ENCODE measurements around the gene PALMD.

PALMD gene

DNA sequence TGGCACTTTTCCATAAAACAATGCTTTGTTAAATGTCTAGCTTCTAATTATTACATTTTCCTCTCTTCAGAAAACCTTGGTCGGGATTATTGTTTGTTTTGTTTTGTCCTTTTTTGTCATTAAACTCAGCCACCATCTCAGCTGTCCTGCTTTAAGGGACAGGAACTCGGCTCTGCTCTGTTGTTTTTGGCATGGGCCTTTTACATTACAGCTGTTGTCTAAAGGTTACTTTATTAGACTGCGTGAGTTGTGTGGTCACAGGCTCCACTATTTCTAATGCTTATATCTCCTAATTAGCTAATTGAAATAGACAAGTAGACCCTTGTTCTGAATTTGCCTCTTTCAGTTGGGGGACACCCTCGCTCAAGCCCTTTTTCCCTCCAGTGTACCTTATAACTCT lies 1.6 kb downstream of the PALMD start:
- no peak overlapping the region for H3K4me3 ChIP-seq (ENCODE audit: low read depth, low read length)
- DNase-seq (ENCODE audit: low read depth): no peak
- TF ChIP-seq, protein P1, sequence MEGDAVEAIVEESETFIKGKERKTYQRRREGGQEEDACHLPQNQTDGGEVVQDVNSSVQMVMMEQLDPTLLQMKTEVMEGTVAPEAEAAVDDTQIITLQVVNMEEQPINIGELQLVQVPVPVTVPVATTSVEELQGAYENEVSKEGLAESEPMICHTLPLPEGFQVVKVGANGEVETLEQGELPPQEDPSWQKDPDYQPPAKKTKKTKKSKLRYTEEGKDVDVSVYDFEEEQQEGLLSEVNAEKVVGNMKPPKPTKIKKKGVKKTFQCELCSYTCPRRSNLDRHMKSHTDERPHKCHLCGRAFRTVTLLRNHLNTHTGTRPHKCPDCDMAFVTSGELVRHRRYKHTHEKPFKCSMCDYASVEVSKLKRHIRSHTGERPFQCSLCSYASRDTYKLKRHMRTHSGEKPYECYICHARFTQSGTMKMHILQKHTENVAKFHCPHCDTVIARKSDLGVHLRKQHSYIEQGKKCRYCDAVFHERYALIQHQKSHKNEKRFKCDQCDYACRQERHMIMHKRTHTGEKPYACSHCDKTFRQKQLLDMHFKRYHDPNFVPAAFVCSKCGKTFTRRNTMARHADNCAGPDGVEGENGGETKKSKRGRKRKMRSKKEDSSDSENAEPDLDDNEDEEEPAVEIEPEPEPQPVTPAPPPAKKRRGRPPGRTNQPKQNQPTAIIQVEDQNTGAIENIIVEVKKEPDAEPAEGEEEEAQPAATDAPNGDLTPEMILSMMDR (IDR thresholded peaks at IDR 0.05; ENCODE audit: insufficient read depth, low read depth, low read length, missing control alignments): no peak

DNA sequence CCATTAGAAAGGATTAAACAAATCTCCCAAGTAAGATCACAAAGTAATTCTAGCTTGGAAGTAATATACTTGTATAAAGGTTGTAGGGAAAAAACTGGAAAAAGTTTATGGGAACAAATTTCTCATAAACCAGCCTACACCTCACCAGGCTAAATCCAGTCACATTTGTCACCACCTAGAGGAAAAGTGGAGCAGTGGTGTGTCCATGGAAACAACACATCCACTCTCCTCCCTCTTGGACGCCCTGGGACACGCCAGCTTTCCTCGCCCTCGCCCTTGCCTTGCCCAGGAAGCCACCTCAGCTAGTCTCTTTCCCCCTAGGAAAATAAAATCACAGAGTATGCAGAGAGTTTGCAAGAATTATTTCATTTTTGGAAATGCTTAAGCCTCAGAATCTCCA lies 2.2 kb downstream of the PALMD start:
- TF ChIP-seq, protein P1 (IDR thresholded peaks at IDR 0.05; ENCODE audit: insufficient read depth, low read depth, low read length, missing control alignments): no peak
- H3K4me3 ChIP-seq (ENCODE audit: low read depth, low read length): no peak overlapping the region
- DNase-seq (ENCODE audit: low read depth): no peak

DNA sequence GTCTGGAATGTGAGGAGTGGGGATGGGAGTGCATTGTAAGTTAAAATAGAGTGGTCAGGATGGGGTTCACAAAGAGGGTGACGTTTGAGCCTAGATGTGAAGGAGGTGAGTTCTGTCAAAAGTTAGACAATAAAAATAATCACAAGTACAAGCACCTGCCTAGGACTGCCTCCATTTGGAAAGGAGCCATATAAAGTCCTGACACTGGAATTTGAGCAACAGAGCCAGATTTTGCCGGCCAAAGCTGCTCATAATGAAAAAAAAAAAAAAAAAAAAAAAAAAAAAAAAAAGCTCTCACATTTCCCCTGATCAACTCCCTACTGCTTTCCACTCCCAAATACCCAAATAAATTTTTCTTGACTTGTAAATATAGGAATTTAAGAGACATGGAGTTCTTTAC lies 4.1 kb downstream of the PALMD start:
- DNase-seq (ENCODE audit: low read depth): no peak
- TF ChIP-seq, protein P1 (IDR thresholded peaks at IDR 0.05; ENCODE audit: insufficient read depth, low read depth, low read length, missing control alignments): no peak
- H3K4me3 ChIP-seq (ENCODE audit: low read depth, low read length): no peak overlapping the region

DNA sequence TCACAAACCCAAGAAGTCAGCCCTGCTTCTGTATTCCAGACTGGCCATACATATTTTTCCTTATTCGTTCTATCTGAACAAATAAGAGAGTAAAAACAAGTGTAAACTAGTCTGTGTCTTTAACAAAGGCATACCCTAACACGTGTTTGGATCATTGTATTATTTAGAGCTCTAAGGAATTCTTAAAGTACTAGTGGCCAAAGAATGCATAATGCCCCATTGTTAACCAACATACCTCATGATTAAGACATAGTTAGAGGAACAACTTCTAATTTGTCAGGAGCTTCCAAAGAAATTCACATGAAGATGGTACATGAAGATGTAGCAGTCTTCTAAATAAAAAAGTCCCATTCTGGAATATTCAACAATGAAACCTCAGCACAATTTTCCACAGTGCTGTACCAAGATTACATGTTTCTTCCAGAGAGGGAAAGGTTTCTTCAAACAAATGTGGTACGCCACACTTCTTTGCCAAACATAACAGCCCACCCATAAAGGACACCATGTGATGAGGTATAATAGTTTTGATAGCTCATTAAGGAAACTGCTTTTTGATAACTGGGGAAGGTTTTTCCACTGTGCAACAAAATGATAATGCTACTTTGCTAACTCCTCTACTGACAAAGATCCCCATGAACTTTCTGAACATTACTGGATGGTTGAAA lies 5.0 kb downstream of the PALMD start:
- no peak for DNase-seq (ENCODE audit: low read depth)
- H3K4me3 ChIP-seq (ENCODE audit: low read depth, low read length): no peak overlapping the region
- TF ChIP-seq, protein P1 (IDR thresholded peaks at IDR 0.05; ENCODE audit: insufficient read depth, low read depth, low read length, missing control alignments): no peak

DNA sequence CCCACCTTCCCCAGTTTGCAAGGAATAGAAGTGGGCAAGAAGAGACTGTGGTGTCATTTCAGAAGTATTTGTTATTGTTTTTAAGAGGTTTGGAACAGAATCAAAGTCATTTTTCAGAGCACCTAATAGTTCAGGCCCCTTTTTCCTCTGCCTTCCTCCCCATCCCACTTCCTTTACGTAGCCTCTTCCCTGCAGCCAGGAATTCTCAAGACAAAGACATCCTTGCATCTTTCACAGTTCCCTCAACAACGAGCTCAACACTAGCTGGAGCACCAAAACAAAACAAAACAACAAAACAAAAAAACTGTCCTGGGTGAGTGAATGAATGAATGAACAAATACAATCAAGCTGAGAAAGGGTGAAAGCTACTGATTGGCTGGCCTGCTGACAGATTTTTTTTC lies 7.0 kb downstream of the PALMD start:
- DNase-seq (ENCODE audit: low read depth): no peak
- no peak overlapping the region for H3K4me3 ChIP-seq (ENCODE audit: low read depth, low read length)
- TF ChIP-seq, protein P1 (IDR thresholded peaks at IDR 0.05; ENCODE audit: insufficient read depth, low read depth, low read length, missing control alignments): no peak

DNA sequence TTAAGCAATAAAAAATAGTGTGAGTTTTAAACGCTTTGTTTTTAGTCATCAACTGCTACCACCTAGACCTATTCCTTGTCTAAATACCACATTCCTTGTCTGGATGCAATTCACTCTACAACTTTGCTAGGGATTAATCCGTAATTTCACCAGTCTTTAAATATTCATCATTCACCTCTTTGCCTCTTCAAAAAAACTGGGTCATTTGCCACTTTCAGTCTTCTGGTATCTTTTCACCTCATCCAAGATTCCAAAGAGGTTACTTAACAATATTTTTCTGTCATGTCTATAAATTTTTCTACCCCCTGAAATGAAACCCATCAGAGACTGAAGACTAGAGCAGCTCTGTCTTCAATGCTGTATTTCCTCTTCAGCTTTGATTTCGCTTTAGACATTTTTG lies 9.5 kb downstream of the PALMD start:
- no peak for DNase-seq (ENCODE audit: low read depth)
- no peak overlapping the region for H3K4me3 ChIP-seq (ENCODE audit: low read depth, low read length)
- TF ChIP-seq, protein P1 (IDR thresholded peaks at IDR 0.05; ENCODE audit: insufficient read depth, low read depth, low read length, missing control alignments): no peak

DNA sequence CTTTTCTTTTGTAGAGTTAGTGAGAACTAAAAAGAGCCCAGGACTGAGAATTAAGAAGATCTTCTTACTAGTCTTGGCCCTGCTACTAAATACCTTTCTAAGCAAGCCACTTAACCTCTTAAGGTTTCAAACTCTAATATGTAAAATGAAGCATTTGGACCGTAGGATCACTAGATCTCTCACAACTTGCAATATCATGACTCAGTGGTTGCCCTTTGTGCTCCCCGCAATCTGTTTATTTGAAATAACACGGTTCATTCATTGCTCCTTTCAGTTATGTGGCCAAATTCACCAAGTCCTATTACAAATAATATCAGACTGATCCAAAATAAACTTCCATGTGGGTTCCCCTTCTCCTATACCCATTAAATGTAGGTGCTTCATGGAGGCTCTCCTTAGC lies 10.8 kb downstream of the PALMD start:
- DNase-seq (ENCODE audit: low read depth): no peak
- TF ChIP-seq, protein P1 (IDR thresholded peaks at IDR 0.05; ENCODE audit: insufficient read depth, low read depth, low read length, missing control alignments): no peak
- H3K4me3 ChIP-seq (ENCODE audit: low read depth, low read length): no peak overlapping the region
